Muscle of back (tissue), 11 donors: ENCODE measurements around the gene RNF224. TPM values are rescaled to one million over a fixed set of nuclear protein-coding genes. Genes with fewer than 3 reads are reported as not detected.

Source experiments
- DNase-seq, 3 donors: peaks; one replicate each; pipeline versions ENCODE4 v3.0.0 to v3.0.0-alpha.2; 2013
- polyA plus RNA-seq, 10 donors: library from polyadenylated mRNA; unstranded; fragments of 120-200 nt; gene quantifications; one replicate each; pipeline ENCODE4 v1.2.1, GENCODE V29; 2013; ENCODE audit not compliant: insufficient read length in 10 of 10

Gene RNF224
- polyA plus RNA-seq, 10 donors, result 0.80 to 3.4 (median 1.5) TPM

- DNase-seq, result no peak
These were observed 13.9 kb upstream of the RNF224 start for GRCh38 chr9:137213160-137214060.

GRCh38 chr9:137214620-137215019 is 12.7 kb upstream of the RNF224 start:
- no peak for DNase-seq

- DNase-seq, result no peak
These were observed 11.9 kb upstream of the RNF224 start for GRCh38 chr9:137215196-137215986.

- DNase-seq, result no peak
These were observed 10.9 kb upstream of the RNF224 start for GRCh38 chr9:137216188-137216965.

- DNase-seq, result no peak
These were observed 9.8 kb upstream of the RNF224 start for GRCh38 chr9:137217276-137218211.

GRCh38 chr9:137218212-137218753 is 9.0 kb upstream of the RNF224 start:
- no peak for DNase-seq

GRCh38 chr9:137218754-137219271 is 8.5 kb upstream of the RNF224 start:
- DNase-seq, result no peak

- no peak for DNase-seq
These were observed 7.5 kb upstream of the RNF224 start for GRCh38 chr9:137219757-137220316.

- no peak for DNase-seq
These were observed 6.8 kb upstream of the RNF224 start for GRCh38 chr9:137220317-137221094.

- no peak for DNase-seq
These were observed 6.2 kb upstream of the RNF224 start for GRCh38 chr9:137221095-137221505.

- no peak for DNase-seq
These were observed 5.7 kb upstream of the RNF224 start for GRCh38 chr9:137221506-137222111.

GRCh38 chr9:137222190-137223077 is 4.9 kb upstream of the RNF224 start, which contains the start of gene RNF208:
TSS of gene RNF208 (minus strand) at chr9:137222240. CDS start at chr9:137221212, 1,028 bp downstream.
- DNase-seq, result peak in 1 of 3 donors; percentile 55

- DNase-seq, result peak; percentile 97 to 98 (median 97)
These were observed 4.0 kb upstream of the RNF224 start for GRCh38 chr9:137223078-137223970.

GRCh38 chr9:137224830-137225694 is 2.2 kb upstream of the RNF224 start, which contains the start of gene CYSRT1:
TSS of gene CYSRT1 (plus strand) at chr9:137225174. CDS start at chr9:137225622, 448 bp downstream.
- DNase-seq, result no peak

GRCh38 chr9:137225699-137226331 is 1.5 kb upstream of the RNF224 start:
- DNase-seq, result no peak
